HG02678 (cell line): ENCODE measurements around the gene ARNT2.

Experiments
- ATAC-seq: cut with Tn5 transposase; IDR thresholded peaks from one replicate; pipeline ENCODE4 v1.9.1; 2021; ENCODE audit warnings: mild to moderate bottlenecking, moderate library complexity; ENCODE audit not compliant: unreplicated experiment

The ARNT2 gene

DNA sequence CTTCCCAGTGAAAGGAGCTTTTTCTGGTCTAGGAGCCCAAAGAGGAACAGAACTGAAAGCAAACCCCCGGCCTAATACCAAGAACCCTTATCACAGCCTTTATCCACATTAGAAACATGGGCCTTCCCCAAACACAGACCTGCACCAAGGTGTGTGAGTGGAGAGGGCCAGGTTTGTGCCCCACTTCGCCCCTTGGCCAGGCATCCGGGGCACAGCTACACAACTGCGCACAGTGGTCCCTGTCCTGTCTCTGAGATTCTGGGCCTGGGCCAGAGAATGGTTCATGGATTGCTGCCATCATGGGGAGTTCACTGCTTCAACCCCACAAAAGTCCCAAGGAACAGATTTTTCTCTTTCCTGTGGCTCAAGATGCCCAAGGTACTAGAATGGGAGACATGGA, 165.5 kb downstream of the ARNT2 start:
- ATAC-seq = no peak

DNA sequence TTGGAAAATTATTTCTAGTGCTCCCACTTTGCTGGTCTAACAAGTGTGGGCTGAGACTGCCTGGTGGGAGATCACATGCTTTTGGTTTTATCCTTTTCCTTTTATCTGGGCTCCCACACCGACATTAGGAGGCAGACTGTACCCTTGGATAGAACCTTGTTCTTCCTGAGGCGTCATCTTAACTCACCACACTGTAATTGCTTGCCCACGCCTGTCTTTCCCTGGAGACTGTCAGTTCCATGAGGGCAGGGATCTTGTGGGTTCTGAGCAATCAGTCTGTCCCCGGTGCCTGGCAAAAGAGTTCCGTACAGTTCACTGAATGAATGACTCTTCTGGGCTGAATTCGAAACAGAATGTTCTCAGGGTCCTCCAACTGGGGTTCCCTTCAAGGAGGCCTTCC, 166.4 kb downstream of the ARNT2 start:
- no peak for ATAC-seq

DNA sequence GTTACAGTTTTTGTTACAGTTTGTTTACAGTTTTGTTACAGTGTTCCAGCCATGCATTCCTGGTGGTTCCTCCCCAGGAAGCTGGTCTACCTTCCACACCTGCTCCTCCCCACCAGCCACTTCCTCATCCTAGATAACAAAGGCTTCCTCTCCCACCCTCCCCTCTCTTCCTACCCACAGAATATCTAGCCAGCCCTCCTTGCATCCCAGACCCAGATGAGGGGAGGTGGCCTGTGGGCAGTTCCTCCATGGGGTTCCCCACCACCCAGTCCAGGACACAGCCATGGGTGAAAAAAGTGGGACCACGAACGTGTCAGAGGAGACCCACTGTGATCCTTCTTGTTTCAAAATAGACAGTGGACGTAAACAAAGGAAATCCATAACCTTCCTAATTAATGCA, 168.2 kb downstream of the ARNT2 start:
- no peak for ATAC-seq

DNA sequence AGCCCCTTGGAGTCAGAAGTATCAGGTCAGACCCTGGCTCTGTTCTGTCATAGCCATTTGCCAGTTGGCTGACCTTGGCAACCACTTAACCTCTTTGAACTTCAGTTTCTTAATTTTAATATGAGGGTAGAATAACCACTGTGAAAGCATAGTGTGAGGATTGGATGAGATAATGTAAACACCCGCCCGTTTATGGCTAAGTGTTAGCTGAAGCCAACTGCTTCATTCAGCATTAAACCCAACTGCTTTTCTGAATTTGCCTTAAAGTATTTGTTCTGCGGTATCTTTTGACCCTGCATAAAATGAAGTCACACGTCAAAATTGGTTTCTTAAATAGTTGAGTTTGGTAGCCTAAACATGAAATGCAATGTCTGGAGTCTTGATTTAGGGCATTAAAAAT, 169.4 kb downstream of the ARNT2 start:
- ATAC-seq = no peak

DNA sequence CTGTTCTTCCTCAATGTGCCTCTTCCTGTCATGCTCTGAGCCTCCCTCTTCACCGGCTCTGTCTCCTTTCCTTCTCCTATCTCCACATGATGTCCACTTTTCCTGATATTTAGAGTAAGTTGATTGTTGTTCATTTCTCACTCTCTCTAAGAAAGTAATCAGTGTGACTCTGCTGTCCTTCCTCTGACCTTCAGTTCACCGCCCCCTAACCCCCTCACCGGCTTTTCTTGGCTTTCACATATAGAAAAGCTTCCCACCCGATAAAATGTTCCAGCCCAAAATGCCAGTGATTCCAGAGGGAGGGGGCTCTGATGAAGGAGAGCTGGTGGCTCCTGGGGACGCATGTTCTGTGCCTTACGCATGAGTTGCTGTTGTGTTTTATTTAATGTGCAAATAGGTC, 170.4 kb downstream of the ARNT2 start:
- ATAC-seq = no peak

DNA sequence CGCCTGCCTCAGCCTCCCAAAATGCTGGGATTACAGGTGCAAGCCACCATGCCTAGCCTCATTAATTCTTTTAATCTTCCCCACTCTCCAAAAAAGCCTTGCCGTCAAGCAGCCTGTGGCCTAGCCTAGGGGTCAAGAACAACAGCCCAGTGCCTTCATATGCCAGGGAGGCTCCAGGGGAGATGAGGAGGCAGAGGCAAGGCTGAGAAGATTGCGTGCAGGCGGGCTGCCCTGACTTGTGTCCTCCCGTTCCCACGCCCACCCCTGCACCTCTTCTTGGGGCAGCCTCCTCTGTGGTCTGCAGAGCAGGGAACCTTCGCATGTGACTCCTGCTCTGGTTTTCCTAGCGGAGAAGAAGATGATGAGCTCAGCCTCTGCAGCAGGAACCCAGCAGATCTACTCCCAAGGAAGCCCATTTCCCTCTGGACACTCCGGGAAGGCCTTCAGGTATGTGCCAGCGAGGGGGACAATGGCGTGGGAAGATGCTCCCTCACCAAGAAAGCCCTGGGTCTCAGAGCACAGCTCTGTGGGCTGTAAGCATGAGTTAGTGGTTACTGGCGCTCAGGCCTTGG, 172.4 kb downstream of the ARNT2 start:
- no peak for ATAC-seq

DNA sequence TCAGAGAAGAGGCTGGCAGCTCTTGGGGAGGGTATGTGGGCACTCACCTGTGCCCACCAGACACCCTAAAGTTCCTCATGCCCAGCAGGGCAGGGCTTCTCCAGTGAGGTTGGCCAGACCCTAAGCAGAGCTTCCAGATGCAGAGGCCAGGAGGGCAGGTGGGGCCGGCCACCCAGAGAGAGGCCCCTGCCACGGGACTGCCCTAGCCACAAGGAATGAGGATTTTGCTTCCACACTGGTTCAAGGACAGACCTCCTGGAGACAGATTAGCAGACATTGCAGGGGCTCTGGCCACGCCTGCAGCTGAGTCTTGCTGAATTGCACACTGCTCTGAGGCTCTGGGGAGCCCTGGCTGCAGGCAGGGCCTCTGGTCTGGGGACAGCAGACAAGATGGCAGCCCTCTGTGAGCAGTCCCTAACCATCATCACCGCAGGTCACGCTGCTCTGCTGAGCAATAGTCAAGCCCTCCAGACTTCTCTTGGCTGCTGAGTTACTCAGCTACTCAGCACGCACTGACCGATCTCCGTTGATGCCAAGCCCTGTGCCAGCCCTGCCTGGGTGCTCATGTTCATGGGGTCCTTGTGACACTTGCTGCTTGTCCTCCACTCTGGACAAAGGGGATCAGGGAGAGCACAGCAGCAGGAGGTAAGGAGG, 173.5 kb downstream of the ARNT2 start:
- ATAC-seq = no peak

DNA sequence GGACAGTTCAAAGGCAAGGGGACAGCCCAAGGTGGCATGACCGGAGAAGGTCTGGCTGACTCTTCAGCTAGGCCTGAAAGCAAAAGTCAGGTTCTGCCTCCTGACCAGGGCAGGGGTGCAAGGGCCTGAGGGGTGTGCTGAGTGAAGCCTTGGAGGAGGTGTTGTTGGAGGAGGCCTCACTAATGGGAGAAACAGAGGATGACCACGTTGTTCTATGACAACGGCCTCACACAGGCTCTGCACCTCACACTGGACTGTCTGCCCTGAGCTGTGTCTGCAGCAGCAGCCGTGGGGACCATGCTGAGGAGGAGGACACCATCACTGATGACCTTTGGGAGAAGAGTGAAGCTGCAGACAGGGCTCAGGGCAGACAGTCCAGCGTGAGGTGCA, 174.0 kb downstream of the ARNT2 start:
- no peak for ATAC-seq

DNA sequence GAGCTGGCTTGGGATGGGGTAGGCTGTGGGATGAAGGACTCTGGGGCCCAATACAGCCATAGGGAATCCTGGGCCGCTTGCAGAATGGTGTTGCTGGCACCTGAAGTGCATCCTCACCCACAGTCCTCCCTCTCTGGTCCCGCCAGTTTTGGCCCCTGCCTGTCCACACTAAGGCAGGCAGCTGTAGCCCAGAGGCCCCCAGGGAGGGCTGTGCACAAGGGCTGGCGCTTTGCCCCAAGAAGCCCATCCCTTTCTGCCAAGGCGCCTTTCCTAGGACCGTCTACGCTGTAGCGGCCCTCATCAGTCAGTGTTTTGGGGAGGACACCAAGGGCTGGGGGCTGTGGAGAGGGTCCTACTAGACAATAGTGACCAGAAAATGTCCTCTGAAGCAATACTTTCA, 174.7 kb downstream of the ARNT2 start:
- ATAC-seq = no peak

DNA sequence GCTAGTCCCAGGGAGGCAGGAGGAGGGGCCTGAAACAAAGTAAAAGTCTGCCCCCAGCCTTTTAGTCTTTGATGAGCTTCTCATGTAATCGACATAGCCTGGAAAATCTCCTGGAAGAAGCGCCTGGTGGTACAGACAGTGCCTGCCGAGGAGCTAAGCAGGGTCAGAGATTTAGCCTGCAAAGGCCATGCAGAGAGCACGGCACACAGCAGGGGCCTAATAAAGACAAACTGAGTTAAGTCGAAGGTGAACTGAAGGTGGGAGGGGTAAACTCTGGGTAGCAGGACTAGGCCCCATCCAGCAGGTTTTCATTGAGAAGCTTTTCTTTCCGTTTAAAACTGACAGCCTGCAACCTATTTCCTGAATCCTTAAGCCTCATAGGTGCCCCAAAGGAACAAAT, 175.4 kb downstream of the ARNT2 start:
- no peak for ATAC-seq

DNA sequence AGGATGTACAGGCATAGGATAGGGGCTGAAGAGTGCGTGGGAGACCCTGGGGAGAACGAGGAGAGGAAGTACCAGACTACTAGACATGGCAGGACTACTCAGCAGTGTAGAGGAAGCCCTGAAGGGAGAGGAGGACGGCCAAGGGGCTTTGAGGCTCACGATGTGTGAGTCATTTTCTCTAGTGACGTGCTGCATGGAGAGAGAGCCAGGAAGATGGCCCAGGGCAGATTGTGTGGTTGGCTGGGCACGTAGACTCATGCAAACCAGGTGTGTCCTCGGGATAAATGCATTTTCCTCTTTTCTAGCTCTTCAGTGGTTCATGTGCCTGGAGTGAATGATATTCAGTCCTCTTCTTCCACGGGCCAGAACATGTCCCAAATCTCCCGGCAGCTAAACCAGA, 175.9 kb downstream of the ARNT2 start:
- no peak for ATAC-seq

DNA sequence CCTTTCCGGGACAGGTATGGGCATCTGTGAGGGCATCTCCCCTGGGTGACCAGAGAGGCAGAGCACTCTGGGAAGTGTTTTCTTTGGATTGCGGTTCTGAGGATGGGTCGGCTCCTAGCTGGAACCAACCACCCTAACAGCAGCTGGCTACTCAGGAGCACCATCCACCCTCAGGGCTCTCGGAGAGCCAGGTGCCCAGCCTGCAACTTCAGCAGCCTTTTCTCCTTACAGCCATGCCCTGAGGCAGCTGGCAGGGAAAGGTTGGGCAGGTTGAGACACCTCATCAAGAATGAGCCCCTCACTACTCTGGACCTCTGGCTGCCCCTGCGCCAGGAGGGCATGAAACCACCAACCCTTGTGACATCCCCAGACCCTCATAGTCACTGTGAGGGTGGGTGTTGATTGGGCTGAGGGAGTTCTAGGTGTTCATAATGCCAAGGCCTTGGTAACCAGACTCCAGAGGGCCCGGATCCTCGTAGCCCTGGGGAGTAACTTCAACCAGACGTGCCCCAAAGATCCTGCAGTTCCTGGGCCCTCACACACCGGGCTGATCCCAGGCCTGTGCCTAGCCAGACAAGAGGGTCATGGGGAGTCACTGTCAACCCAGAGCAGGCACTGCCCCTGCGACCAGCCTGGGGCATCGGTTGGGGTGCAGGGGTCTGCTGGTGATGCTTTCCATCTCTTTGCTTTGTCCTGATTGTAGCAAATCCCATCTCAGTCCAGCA, 176.5 kb downstream of the ARNT2 start:
- no peak for ATAC-seq

DNA sequence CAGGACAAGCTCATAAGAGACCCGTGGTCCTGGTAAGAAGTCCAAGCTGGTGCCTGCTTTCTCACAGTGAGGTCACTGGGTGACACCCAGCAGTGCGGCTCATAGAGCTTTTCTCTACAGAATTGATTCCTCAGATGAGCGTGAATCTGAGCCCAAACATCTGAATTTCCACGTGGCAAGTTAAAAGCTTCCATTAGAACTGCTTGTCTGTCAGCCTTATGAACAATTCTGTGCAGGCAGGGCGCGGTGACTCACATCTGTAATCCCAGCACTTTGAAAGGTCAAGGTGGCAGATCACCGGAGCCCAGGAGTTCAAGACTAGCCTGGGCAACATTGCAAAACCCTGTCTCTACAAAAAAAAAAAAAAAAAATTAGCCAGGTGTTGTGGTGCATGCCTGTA, 177.8 kb downstream of the ARNT2 start:
- no peak for ATAC-seq

DNA sequence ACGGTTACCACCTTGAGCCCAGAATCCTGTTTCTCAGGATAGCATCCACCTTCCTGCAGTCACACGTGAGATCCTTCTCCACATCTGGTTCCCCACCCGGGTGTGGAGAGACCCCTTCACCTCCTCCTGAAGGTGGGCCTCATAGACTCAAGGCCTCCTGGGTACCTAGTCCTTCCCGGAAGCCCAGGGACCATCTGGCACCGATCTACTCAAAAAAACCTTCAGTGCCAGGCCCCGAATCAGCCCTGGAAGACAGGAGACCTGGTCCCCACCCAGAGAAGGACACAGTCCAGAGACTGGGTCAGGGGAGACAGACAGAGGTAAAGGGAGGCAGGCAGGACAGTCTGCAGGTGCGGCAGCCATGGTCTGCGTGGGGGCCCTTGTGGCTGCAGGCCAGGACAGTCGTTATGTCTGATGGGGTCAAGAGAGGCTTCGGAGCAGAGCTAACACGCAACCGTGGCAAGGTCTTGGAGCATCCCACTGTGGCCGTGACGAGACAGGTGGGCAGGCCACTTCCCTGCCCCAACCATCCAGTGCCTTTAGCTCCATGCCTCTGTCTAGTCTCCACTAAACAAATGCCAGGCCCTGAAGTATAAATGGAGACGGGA, 178.7 kb downstream of the ARNT2 start:
- no peak for ATAC-seq

DNA sequence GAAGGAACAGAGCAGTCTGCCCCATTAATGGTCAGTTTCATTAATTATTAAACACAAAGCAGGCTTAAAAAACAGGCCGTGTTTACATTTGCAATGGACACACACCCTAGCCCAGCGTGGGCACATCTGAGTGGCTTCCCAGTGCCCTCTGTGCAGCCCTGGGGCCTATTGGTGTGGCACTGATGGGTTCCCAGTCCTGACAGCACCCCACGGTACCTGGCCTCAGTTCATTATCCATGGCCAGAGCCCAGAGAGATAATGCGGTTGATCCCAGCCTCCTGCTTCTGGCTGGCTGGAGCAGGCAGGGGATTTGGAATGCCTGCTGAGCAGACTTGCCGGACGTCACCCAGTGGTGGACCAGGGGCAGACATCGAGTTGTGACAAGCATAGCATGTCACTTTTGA, 180.4 kb downstream of the ARNT2 start:
- no peak for ATAC-seq

DNA sequence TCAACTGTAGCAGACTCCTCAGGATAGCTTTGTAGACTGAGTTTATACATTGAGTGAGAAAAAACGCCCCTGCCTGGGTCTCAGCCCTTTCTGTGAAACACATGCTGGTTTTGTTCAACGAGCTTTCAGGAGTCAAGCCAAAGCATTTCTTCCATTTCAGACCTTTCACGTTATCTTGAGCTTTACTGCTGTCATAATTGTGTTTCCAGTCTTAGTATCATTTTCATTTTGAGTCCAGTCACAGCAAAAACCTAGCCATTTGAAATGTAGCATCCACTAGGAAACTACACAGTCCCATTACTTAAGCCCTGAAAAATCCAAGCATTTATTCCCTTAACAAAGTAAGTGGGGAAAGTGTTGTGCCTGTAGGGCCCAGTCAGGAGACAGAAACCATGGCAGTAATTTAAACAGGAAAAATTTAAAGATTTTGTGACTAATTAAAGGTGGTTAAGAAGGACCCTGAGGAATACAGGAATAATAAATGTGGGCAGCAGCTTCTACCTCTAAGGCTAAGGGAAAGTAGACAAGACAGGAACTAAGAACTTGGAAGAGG, 180.9 kb downstream of the ARNT2 start:
- ATAC-seq = no peak

DNA sequence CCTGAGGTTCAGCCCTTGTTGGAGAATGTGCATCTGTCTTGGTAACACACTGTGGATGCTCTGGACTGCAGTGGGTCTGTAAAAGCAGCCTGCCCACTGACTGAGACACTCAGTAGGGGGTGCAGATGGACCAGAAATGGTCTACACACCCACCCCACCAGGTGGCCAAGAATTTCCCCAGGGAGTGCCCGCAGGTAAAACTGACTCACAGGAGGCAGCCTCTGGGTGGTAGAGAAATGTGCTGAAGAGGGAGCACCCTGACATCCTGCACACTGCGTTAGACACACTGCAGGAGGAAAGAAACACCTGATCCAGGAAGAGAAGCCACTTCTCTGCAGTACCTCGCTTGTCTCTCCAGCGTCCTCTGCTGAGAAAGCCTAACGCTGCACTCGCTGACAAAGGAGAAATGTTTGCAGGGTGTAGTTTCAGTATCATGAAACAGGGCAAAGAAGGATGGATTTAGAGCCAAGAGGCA, 181.4 kb downstream of the ARNT2 start:
- no peak for ATAC-seq

DNA sequence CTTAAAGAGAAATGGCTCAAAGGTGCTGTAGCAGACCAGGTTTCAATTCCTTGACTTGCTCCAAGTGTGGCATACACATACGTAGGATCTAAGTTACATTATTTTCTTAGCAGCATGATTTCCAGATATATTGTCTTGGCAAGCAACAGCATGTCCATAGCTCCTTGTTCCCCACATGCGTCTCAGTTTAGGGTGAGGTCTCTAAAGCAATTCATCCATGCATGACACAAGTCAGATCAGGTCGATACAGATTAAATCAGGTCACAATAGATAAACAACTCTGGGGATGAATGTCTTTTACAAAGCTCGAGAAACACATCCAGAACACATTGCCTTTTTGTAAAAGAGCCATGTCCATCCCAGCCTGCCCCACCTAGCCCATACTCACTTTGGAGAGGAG, 182.0 kb downstream of the ARNT2 start:
- no peak for ATAC-seq

DNA sequence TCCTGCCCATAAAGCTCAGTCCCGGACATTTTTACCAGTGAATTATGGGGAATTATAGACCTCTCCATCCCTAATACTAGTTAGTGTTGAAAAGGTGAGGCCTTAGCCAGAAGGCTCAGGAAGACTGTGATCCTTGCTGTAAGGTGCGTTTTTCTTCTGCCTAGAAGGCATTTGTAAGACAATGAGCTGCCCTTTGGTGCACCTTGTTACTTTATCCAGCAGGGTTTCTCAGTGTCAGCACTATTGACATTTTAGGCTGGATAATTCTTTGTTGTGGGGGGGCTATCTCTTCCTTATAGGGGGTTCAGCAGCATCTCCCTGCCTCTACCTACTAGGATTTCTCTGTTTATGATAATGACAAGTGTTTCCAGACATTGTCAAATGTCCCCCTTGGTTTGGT, 182.8 kb downstream of the ARNT2 start:
- no peak for ATAC-seq

DNA sequence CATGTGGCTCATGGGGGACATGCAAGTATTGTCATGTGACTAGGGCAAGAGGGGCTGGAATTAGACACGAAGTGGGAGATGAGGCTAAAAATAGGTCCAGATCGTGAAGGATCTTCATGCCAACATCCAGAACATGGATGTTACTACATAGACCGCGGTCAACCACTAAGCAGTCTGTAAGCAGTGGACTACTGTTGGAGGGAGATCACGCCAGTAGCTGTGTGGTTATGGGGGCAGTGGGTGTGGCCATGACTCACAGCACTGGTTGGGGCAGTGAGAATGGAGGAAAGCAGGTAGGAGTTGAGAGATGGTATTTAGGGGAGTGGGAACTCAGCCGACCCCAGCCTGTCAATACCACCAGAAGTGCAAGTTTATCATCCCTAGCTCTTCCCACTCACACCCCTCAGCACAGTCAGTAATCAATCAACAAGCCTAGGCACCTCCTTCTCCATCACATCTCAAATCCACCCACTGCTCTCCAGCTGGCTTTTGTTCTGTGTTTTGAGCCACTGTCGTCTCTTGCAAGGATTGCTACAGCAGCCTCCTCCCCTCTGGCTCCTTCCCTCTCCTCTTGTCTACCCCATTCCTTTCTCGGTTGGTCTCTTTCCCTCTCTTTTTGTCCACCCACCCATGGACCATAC, 183.8 kb downstream of the ARNT2 start:
- no peak for ATAC-seq

DNA sequence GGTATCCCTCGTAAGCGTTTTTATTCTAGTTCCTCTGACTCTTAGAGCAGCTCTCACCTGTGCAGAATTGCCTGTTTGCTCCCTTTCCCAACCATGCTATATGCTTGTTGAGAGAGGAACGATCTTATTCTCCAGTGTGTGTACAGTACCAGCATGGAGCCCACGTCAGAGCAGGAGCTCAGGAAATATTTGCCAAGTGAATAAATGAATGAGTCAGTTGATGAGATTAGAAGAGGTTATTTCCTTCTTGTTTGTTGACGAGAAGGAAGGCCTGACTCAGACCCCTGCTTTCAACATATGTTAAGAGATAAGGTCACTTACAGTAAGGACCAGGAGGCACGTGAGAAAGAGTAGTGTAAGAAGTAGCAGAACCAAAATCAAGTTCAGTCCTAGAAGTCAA, 184.6 kb downstream of the ARNT2 start:
- no peak for ATAC-seq
